Limb (tissue), 2 donors: ENCODE data around the gene C19orf38.

Experiments
- DNase-seq, 2 donors: peaks; one replicate each; pipeline ENCODE4 v3.0.0-alpha.2; 2016; ENCODE audit errors: extremely low spot score in 2 of 2

Gene C19orf38

GRCh38 chr19:10848230-10848856 lies at the start of gene C19orf38:
Gene C19orf38, plus strand, starts transcription at chr19:10848415. Its CDS starts 94 bp downstream, at chr19:10848509.
- DNase-seq: peak; percentile 46 to 68

- DNase-seq: no peak
Measured at GRCh38 chr19:10800488-10800887, 47.7 kb upstream of the C19orf38 start.

- DNase-seq: no peak
Measured at GRCh38 chr19:10802479-10802878, 45.7 kb upstream of the C19orf38 start.

- DNase-seq: no peak
Measured at GRCh38 chr19:10803252-10803651, 45.0 kb upstream of the C19orf38 start.

- no peak for DNase-seq
Measured at GRCh38 chr19:10805065-10805757, 43.0 kb upstream of the C19orf38 start.

GRCh38 chr19:10805758-10806247 lies 42.4 kb upstream of the C19orf38 start:
- no peak for DNase-seq

GRCh38 chr19:10808937-10809649 lies 39.1 kb upstream of the C19orf38 start:
- DNase-seq: no peak

- DNase-seq: no peak
Measured at GRCh38 chr19:10809651-10810285, 38.4 kb upstream of the C19orf38 start.

- DNase-seq: no peak
Measured at GRCh38 chr19:10811391-10812111, 36.7 kb upstream of the C19orf38 start.

GRCh38 chr19:10812196-10812595 lies 36.0 kb upstream of the C19orf38 start:
- DNase-seq: no peak

GRCh38 chr19:10812902-10813404 lies 35.3 kb upstream of the C19orf38 start:
- no peak for DNase-seq

- DNase-seq: no peak
Measured at GRCh38 chr19:10815007-10815536, 33.1 kb upstream of the C19orf38 start.

GRCh38 chr19:10815969-10816644 lies 32.1 kb upstream of the C19orf38 start:
- no peak for DNase-seq

GRCh38 chr19:10816691-10817090 lies 31.5 kb upstream of the C19orf38 start:
- no peak for DNase-seq

- peak; percentile 77 to 85 for DNase-seq
Measured at GRCh38 chr19:10817291-10818038, 30.8 kb upstream of the C19orf38 start.

- no peak for DNase-seq
Measured at GRCh38 chr19:10818301-10819123, 29.7 kb upstream of the C19orf38 start.

- DNase-seq: no peak
Measured at GRCh38 chr19:10819124-10820060, 28.8 kb upstream of the C19orf38 start.
